M059J (cell line): ENCODE measurements around the gene KCNK17. TPM values are rescaled to one million over a fixed set of nuclear protein-coding genes. Genes with fewer than 3 reads are reported as not detected.
A peak's percentile ranks its signal among the peaks of the same experiment; 100 is the strongest.
"Not testable (repeated sequence)": the region's sequence is repeated elsewhere in the genome, so short reads cannot be mapped to it uniquely, and the experiment has no call there.

Experiments
- DNase-seq: peaks from one replicate; pipeline ENCODE4 v3.0.0-alpha.2; 2012; ENCODE audit warnings: low read depth
- total RNA-seq: library from RNA; depleted of rRNA; stranded (reverse); fragments of >200 nt; shearing (Covaris generic); gene quantifications from 2 replicates; pipeline ENCODE4 v1.2.3, GENCODE V29; 2014

KCNK17 gene
- total RNA-seq, 1 experiment from 2014 or later = not detected

DNA sequence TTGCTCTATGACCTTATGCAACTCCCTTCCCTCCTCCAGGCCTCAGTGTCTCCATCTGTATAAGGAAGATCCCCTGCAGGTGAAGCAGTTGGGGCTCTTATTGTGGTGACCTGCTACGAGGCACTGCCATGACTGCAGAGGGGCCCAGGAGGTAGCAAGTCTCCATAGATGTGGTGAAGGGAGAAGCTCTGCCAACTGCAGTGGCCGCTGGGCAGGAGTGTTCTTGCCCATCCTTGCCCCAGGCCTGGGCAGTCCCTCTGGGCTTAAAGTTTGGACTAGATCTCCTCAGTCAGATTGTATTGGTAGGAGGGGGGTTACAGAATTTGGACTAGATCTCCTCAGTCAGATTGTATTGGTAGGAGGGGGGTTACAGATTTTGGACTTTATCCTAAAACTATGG is 12.2 kb downstream of the KCNK17 start:
- DNase-seq = no peak

DNA sequence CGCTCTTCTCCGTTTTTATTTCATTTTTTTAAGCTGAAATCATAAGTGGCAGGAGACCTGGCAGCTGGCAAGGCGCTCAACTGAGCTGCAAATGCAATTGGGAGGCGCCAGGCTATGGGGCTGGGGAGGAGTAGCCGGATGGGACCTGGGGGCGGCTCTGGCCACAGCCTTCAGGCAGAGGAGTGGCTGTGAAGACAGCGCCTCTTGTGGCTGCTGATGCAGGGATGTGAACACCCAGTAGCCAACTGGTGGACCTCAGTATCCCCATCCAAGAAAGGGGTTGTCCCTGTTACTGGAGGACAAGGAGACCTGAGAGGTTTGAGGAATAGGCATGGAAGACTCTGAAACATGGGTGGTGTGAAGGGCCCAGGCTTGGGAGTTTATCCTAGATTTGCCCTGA is 12.6 kb downstream of the KCNK17 start:
- peak; percentile 20 for DNase-seq

DNA sequence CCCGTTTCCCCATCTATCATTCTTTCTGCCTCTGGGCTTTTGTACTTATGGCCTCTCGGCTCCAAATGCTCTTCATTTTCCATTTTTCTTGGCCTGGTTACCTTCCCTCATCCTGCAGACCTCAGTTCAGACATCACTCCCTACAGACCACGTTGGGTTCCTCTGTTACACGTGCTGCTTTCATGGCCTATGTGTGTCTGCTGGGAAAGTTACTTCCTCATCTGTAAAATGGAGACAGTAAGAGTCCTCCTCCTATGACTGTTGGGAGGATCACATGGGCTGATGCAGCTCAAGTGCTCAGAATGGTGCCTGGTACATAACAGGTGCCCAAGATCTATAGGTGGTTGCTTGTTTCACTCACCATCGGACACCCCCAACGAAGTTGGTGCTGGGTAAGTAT is 13.5 kb downstream of the KCNK17 start:
- no peak for DNase-seq

DNA sequence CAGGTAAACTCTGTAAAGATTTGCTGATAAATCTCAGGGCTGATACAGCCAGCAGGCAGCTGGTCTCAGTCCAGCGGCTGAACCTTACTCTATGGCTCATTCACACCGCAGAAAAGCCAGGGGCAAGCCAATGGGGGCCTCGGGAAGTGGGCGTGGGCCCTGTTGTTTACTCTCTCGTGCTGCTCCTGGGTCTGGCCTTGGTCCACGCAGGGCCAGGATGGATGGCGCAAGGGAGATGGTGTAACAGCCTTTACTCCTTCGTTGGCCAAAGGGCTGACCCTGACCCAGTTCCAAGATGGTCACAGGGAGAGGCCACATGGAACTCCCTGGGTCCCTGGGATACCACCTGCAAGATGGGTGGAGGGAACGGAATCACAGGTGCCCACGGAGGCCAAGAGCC is 16.2 kb downstream of the KCNK17 start:
- DNase-seq = no peak

DNA sequence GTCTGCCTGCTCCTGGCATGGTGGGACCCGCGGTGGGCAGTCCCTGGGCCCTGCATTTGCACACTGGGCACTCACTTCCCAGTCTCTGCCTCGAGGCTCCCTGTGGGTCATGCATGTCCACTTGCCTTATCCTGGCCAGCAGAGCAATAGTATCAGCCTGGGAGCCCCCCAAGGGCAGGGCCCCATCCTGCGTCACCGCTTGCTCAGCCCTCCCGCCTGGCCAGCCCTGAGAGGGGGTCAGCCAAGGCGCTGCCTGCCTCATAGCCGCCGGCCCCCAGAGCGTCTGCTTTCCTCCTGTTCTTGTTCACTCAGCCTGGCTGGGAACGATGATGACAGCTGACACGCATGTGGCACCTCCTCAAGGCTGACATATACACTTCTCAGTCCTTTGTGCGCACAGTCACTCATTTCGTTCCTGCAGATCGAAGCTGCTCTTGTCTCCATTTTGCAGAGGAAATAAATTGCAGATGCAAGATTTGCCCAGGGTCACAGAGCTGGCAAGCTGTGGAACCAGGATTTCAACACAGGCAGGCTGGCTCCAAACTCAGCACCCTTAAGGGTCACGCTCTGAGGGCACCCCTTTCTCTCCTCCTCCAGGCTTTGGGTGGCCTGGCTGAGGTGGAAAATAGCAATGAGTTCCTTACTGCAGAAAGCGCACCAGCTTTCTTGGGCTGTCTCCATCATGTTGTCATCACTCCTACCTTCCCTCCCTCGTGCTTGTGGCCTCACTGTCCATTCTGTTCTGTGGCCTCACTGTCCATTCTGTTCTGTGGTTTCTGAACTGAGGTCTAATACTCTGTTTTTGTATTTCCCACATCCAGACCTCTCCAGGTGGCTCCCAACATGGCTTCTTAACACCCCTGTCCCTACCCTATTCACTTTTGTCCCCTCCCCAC is 17.2 kb downstream of the KCNK17 start:
- peak; percentile 70 for DNase-seq

DNA sequence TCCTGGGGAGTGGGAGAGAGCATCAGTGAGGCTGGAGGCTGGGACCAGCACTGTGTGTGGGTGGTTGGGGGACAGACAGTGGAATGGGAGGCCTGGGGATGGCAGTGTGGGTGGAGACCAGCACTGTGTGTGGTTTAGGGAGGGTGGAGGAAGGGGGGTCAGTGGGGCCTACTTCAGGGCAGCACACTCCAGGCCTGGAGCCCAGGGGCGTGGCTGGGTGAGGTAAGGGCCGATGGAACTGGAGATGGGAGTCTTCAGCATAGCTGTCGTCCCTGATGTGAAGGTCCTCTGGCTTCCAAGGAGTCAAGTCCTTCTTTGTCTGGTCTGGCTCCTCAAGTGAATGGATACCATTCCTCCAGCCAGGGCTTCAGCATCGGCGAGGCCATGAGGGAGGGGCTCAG is 18.6 kb downstream of the KCNK17 start:
- peak; percentile 25 for DNase-seq

DNA sequence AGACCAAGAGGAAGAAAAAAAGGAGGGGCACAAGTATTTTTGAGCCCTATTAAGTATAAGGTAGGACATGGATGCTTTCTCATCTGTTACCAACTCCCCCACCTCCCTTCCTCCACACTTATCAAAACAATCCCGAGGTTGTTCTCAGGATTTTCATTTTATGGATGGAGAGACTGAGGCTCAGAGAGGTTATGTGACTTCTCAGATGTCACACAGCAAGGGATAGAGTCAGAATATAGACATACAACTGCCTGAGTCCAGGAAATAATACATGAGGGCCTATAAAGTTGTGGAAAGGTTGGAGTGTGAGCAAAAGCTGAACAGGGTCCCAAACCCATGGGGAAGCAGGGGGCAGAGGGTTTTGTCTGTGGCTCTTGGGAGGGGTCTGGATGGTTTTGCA is 19.3 kb downstream of the KCNK17 start:
- no peak for DNase-seq

DNA sequence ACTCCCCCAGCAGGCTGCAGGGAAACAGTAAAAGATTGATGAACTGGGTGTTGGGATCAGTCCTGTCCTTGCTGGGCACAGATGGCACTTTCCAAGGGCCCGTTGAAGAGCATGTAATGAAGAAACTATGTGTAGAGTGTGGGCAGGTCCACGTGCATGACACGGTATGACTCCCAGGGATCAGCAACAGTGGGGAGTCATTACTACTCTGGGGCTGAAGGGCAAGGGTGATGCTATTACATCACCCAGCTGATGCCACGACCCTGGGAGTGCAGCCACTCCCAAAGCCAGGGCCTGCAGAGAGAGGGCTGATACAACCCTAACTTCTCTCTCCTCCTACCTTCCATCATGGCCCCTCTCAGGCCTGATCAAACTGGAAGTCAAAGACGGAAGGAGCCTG is 20.1 kb downstream of the KCNK17 start:
- DNase-seq = peak; percentile 19

DNA sequence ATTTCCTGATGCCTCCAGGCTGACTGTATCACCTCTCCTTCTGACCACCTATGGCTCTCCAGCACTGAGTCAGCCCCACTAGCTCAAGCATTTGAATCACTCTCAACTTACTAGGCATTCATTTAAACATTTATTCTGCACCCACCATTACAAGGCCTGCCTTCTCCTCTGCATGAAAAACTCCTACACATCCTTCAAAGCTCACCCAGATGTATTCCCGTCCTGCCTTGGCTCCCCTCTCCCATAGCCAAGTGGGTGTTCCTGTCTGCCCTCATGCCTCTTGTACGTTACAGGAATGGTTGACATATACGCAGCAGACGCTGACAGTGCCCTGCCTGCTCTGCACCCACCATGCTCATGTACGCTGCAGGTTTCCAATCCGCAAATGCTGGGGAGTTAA is 21.6 kb downstream of the KCNK17 start:
- no peak for DNase-seq

DNA sequence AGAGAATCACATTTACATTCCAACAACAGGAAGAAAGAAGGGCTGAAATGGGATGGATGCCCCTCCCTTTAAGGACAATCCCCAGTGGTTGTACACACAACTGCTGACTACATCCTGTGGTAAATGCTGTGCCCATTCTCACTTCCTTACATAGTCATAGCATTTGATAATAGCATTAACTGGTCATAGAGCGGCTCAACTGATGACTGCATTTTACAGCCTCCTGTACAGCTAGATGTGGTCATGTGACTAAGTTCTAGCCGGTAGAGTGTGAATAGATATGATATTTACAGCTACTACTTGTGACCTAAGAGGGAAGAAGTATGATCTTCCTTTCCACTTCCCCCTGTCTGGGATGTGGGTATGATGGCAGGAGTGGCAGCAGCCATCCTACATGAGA is 24.7 kb downstream of the KCNK17 start:
- no peak for DNase-seq

DNA sequence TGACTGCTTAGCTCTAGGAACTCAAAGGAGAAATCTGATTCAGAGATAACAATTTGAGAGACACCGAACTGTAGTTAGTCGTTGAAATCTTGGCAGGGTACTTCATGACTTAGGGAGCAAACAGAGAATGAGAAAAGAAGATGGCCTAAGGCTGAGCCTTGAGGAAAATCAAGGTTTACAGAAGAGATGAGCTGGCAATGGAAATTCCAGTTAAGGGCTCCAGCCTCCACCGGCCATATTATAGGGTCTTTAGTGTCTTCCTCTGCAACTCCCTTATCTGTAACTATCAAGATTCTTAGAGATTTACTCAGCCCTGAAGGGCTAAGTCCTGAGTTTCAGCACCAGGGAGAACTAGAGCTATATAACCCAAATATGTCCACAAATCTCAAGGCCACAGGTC is 26.6 kb downstream of the KCNK17 start:
- no peak for DNase-seq

DNA sequence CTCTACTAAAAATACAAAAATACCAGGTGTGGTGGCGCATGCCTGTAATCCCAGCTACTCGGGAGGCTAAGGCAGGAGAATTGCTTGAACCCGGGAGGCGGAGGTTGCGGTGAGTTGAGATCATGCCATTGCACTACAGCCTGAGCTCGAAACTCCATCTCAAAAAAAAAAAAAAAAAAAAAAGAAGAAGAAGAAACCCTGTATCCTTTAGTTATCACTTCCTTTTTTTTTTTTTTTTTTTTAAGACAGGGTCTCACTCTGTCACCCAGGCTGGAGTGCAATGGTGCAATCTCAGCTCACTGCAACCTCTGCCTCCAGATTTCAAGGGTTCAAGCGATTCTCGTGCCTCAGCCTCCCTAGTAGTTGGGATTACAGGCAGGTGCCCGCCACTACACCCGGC is 27.6 kb downstream of the KCNK17 start:
- DNase-seq = not testable (repeated sequence)

DNA sequence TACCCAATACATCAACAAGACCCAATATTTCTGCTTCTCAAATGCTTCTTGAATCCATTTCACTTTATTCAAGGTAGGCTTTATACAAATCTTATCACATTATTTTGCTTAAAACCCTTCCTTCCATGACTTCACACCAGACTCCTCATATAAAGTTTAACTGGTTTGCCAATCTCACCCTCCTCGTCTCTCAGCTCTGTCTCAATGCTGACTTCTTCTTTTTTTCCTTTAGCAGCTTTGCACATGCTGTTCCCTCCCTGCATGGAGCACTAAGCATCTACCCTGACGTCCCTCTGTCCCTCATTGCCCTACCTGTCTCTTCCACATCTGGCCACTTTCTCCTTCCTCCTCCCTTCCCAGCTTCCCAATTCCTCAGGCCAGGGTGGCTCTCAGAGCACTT is 31.4 kb downstream of the KCNK17 start:
- DNase-seq = no peak

DNA sequence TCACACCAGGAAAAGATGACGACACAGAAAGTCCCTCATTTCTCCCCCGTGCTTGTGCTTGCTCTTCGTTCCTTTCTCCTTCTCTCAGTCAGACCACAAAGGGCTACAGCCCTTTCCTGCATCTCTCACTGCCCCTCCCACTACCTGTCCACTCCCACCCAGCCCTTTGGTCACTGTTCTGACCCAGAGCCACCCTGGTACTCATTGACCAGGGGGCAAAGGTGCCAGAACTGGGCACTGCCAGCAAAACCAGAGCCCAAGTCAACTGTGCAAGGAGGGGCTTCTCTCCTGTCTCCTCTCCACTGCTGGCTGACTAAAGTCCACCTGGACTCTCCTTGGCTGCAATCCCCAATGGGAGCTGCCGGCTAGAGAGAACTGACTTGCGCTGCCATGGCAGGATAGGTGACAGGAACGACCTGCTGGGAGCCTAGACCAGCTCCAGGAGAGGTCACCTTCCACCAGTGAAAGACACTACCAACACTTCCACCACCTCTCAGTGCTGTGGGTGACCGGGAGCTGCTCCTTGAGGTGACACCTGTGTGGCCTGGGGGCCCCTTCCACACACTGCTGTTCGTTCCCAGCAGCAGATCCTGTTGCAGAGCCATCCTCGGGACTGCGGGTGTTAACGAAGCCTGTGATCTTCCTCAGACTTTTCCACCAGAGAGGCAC is 32.8 kb downstream of the KCNK17 start:
- no peak for DNase-seq

DNA sequence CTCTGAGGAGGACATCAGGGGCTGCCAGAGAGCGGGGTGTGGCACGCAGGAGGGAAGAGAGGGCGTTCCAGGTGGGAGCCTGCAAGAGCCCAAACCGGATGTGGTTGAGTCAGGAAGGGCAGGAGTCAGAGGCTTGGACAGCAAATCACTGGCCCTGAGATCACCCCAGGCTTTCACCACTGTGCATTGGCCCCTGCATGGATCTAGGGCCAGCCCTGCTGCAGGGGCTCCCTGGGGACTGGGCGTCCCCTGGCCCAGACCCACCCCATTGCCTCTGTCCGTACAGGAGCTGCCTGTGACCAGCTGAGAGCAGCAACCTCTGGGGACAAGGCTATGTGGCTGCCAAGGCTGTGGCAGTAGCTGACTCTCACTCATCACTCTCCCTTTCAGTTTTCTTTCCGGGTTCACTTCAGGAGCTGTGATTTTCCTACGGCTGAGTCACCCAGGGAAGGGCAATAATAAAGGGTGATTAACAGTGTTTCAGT is 33.9 kb downstream of the KCNK17 start:
- peak; percentile 79 for DNase-seq

DNA sequence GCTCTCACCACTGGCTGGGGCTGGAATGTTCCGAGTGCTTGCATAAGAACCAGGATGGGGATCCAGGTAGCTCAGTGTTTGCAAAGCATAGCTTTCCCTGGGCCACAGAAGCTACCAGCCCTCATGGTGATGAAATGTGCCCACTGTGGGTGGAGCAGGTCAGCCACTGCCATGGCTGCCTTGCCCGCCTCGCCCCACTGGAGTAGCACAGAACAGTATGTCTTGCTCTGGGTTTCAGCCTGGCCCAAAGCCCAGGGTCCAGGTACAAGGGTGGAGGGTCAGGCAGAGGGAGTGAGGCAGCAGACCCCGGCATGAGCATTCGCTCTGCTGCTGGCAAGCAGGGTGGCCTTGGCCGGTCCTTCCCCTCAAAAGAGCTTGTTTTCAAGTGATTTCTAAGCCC is 34.7 kb downstream of the KCNK17 start:
- DNase-seq = no peak

DNA sequence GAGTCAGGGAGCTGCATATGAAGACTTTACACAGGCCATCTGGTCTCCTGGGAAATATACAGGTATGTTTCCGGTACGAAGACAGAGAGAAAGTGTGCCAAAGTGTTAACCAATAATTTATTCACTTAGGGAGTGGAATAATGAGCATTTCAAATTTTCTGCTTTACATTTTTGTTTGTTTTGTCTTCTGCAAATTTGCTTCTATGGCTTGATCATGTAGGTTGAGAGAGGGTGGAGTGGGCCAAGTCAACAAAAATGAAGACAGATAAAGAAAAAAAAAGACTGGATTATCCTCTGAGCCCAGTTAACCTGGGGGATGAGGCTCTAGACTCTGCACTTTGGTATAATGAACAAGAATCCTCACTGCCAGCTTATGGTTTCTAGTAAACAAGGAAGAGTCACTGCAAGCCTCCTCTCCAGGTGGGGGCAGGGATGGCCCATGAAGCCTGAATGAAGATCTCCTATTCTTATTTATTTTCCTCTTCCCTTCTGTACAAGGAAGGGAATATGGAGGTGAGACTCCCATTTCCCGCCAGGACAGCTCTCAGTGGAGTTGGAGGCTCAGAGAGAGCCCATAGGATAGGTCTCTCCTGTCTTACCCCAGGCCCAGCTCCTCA is 37.7 kb downstream of the KCNK17 start:
- DNase-seq = no peak

DNA sequence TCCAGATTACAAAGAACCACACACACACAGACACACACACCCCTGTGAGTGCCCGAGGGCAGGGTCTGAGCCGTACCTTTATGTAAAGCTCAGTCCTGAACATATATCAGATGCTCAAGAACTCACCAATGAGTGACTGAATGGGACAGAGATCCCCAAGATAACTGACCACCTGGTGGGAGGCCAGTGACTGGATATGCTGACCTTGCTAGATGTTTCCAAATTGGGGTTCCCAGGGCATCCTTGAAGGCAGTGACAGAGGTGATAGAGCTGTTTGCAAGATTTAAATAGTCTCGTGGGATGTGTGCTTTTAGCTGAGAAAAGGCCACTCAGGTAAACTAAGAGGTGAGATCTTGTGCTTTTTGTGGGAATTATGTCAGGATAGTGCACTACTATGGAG is 39.3 kb downstream of the KCNK17 start:
- no peak for DNase-seq

DNA sequence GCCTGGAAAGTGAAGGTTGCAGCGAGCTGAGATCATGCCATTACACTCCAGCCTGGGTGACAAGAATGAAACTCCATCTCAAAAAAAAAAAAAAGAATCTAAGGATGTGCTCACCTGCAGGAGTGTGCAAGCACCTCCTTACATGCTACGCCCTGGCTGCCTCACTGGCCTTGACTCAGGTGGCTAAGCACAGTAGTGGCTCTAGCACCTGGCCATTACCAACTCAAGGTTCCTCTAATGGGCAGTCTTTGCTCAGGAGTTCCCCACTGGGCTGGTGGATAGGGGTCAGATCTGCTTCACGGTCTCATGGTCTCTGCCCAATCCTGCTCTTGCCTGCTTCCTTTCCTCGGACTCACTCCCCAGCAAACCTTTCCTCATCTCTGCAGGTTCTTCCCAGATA is 39.7 kb downstream of the KCNK17 start:
- DNase-seq = no peak

DNA sequence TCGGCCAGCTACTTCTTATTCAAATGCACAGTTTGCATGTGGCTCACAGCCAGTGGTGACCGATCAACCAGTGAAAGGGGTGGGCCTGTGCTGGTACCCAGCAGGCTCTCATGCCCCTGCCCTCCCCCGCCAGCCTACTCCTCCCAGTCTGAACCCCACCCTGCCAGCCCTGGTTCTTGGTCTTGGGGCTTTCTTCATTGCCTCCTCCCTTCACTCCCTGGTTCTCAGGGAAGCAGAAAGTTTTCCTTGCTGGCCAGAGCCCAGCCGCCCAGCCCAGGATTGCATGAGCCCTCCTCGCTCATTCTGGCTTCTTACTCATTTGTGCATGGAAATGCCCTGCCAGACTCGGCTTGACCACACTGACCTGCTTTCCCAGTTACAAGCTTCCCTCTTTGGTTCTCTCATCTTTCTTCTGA is 40.8 kb downstream of the KCNK17 start:
- DNase-seq = no peak

DNA sequence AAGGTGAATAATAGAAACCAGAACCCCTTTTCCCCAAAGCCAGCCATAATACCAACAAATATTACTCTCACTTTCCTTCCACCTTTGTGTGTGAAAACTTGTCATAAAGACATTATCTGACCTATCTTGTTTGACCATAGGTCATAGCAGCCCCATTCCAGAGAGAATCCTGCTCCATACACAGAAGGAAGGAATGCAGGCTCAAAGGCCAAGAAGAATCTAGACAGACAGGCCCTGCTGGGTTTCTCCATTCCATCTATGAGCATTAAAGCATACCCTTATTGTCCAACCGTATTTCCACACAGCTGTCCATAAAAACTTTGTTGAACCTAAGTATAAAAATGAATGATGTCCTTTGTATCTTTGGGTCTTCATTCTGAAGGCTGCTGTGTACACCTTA is 44.3 kb downstream of the KCNK17 start:
- DNase-seq = no peak

DNA sequence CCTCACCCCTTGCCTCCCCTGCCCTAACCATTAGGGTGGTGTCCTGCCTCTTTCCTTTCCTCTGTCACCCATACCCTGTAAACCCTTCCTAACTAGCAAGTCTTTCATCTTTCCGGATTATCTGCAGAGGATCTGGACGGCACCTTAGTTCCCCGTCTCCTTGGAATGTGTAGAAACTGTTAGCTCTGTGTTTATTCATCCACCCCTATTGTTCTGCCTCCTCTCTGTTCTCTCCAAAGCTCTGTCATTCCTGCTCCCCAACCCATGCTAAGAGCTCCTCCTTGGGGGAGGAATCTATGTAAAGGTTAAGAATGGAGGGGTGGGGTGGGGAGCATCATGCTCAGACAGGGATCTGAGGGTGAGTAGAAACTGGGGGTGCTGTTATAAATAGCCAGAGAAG is 45.5 kb downstream of the KCNK17 start:
- DNase-seq = no peak

DNA sequence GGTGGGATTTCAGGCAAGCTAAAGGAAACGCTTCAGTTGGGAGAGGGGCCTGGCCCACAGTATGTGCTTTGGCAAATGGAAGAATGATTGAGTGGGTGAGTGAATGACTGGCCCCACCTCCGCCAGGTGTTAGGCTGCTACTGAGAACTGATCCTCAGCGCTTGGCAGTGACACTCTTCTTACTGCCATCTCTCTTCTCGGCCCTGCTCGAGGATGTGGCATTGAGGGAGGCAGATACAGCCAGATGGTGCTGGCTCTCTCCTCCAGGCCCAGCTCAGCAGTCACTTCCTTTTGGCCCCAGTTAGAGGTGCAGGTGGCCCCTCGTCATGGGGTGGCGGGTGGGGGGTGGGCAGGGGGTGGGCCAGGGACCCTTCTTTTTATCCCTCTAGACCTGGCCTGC is 46.0 kb downstream of the KCNK17 start:
- no peak for DNase-seq
